Astrocyte (in vitro differentiated cells and primary cell): ENCODE data around the gene FXR2. TPM values are rescaled to one million over a fixed set of nuclear protein-coding genes. Genes with fewer than 3 reads are reported as not detected.

ENCODE experiments used
- DNase-seq: peaks from one replicate; pipeline ENCODE4 v3.0.0-alpha.2; 2010; ENCODE audit warnings: low read depth
- FAIRE-seq: peaks from 2 replicates; lab custom pipeline; 2011; peaks lifted over from hg19 to GRCh38; lab: Jason Lieb, UNC
- H2AFZ ChIP-seq: 2 replicates; pipeline ENCODE4 v1.6.0; 2012; ENCODE audit warnings: low read depth, low read length, inconsistent platforms
- H3K27ac ChIP-seq: 2 replicates; pipeline ENCODE4 v1.5.1; 2011; ENCODE audit warnings: low read depth, low read length, inconsistent platforms
- H3K27me3 ChIP-seq: 2 replicates; pipeline ENCODE4 v1.6.0; 2011; ENCODE audit warnings: low read length, inconsistent platforms; ENCODE audit not compliant: insufficient read depth
- H3K36me3 ChIP-seq: 2 replicates; pipeline ENCODE4 v1.5.1; 2011; ENCODE audit warnings: low read length, inconsistent platforms; ENCODE audit not compliant: insufficient read depth
- H3K4me1 ChIP-seq: 2 replicates; pipeline ENCODE4 v1.5.1; 2011; ENCODE audit warnings: low read length, inconsistent platforms; ENCODE audit not compliant: insufficient read depth
- H3K4me2 ChIP-seq: 2 replicates; pipeline ENCODE4 v1.6.0; 2012; ENCODE audit warnings: low read length, inconsistent platforms
- H3K4me3 ChIP-seq: 2 replicates; pipeline ENCODE4 v1.5.1; 2011; ENCODE audit warnings: low read depth, mild to moderate bottlenecking, low read length, inconsistent platforms; ENCODE audit not compliant: insufficient read depth
- H3K79me2 ChIP-seq: 2 replicates; pipeline ENCODE4 v1.6.0; 2012; ENCODE audit warnings: mild to moderate bottlenecking, low read length, inconsistent platforms; ENCODE audit not compliant: insufficient read depth
- H3K9ac ChIP-seq: 2 replicates; pipeline ENCODE4 v1.6.0; 2012; ENCODE audit warnings: mild to moderate bottlenecking, low read length, inconsistent platforms
- H3K9me3 ChIP-seq: 2 replicates; pipeline ENCODE4 v1.5.1; 2012; ENCODE audit warnings: low read depth, mild to moderate bottlenecking, low read length, inconsistent platforms; ENCODE audit not compliant: insufficient read depth
- H4K20me1 ChIP-seq: 2 replicates; pipeline ENCODE4 v1.6.0; 2012; ENCODE audit warnings: low read length, inconsistent platforms; ENCODE audit not compliant: insufficient read depth
- H3K27ac Mint-ChIP-seq: one replicate; pipeline ENCODE4 v1.8.0; 2021; ENCODE audit warnings: mild to moderate bottlenecking, mixed read lengths; ENCODE audit not compliant: unreplicated experiment
- H3K27me3 Mint-ChIP-seq: one replicate; pipeline ENCODE4 v1.8.0; 2021; ENCODE audit warnings: low read depth, mixed read lengths; ENCODE audit not compliant: unreplicated experiment
- H3K36me3 Mint-ChIP-seq: one replicate; pipeline ENCODE4 v1.8.0; 2021; ENCODE audit warnings: low read depth, mixed read lengths; ENCODE audit not compliant: unreplicated experiment
- H3K4me1 Mint-ChIP-seq: one replicate; pipeline ENCODE4 v1.8.0; 2021; ENCODE audit warnings: low read depth, mixed read lengths; ENCODE audit not compliant: unreplicated experiment
- H3K4me3 Mint-ChIP-seq: one replicate; pipeline ENCODE4 v1.8.0; 2021; ENCODE audit warnings: mild to moderate bottlenecking, moderate library complexity, mixed read lengths; ENCODE audit not compliant: unreplicated experiment
- H3K9me3 Mint-ChIP-seq: one replicate; pipeline ENCODE4 v1.8.0; 2021; ENCODE audit warnings: mild to moderate bottlenecking, mixed read lengths; ENCODE audit not compliant: unreplicated experiment
- CTCF ChIP-seq: IDR thresholded peaks from 2 replicates; pipeline ENCODE4 v1.5.1; 2011; ENCODE audit warnings: low read depth, mild to moderate bottlenecking, inconsistent platforms, low read length, moderate library complexity; ENCODE audit not compliant: insufficient read depth
- EZH2 ChIP-seq: IDR thresholded peaks from 2 replicates; pipeline ENCODE4 v1.6.1; 2012; ENCODE audit warnings: mild to moderate bottlenecking, low read length, inconsistent platforms; ENCODE audit not compliant: insufficient read depth
- total RNA-seq: library from RNA; stranded (reverse); gene quantifications from 2 replicates; pipeline ENCODE4 v1.2.1, GENCODE V29; 2021

The FXR2 gene
- total RNA-seq, 1 donor from 2014 or later: 60.2 TPM

DNA sequence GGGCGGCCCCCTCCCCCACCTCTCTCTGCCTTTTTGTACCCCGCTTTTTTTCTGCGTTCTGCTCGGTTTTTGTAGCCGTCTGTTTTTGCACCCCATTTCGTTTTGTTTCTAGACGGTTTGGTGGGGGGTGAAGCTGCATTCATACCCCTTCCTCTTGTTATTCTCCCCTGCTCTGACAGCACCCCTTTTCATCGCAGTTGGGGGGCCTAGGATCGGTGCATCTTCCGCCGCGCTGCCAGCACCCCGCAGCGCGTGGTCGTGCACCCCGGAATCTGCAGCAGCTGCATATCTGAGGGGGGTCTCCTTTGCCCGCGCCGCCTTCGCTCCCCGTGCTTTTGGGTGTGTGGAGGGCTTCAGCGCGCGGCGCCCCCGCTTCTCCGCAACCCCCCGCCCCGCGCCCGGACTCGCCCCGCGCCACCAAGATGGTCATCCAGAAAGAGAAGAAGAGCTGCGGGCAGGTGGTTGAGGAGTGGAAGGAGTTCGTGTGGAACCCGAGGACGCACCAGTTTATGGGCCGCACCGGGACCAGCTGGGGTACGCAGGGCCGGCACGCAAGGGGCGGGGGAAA is 36.5 kb upstream of the FXR2 start:
- Histone ChIP-seq H3K9ac (no peak overlapping the region), H3K4me2 (peak overlapping the region; percentile 83), H3K79me2 (no peaks in the 10 kb centered on the region), H3K27me3 (peaks cover 46% of the 10 kb centered on the region), H3K4me1 (peaks cover 8% of the 10 kb centered on the region), H3K9me3 (no peaks in the 10 kb centered on the region), H3K36me3 (no peaks in the 10 kb centered on the region), H3K27ac (no peak overlapping the region), H2AFZ (no peak overlapping the region), H3K4me3 (peak overlapping the region; percentile 33), H4K20me1 (no peaks in the 10 kb centered on the region)
- H3K27ac Mint-ChIP-seq: no peak overlapping the region
- FAIRE-seq (no peak), DNase-seq (no peak)
- H3K27me3 Mint-ChIP-seq: peaks cover 48% of the 10 kb centered on the region
- H3K4me1 Mint-ChIP-seq: peaks cover 4% of the 10 kb centered on the region
- TF ChIP-seq CTCF: no peak
- TF ChIP-seq EZH2: no peak
- peaks cover 2% of the 10 kb centered on the region for H3K36me3 Mint-ChIP-seq
- H3K9me3 Mint-ChIP-seq: peaks cover 4% of the 10 kb centered on the region
- peak overlapping the region; percentile 79 for H3K4me3 Mint-ChIP-seq

DNA sequence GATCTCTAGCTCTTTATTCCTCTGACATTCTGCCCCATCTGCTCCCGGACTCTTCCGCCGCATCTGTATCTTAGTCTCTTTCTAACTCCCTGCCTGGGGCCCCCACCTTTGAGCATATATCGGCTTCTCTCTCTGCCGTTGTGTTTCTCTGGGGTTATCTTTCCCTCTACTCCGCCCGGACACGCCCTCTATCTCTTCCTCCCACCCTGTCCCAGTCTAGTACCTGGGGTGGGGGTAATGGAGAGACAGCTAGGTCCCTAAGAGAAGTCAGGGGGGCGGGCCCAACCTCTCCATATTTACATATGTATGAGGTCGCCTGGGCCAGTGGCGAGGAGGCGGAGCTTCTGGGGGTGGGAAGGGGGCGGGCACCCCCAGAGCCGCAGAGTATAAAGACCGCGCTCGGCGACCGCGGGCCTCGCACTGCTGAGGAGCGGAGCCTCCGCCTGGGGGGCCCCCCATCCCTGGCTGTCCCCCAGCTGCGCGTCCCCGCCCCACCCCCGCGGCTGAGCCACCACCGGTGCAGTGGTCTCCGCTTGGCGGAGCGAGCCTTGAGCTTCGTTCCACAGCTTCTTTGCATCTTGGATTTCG is 35.9 kb upstream of the FXR2 start, which contains the start of gene ATP1B2:
Gene ATP1B2, plus strand, starts transcription at position 418 of the 588 bp plus-strand sequence. CDS start 593 bp downstream, outside the sequence.
- peaks cover 2% of the 10 kb centered on the region for H3K36me3 Mint-ChIP-seq
- no peaks in the 10 kb centered on the region for H4K20me1 ChIP-seq
- H3K9ac ChIP-seq: no peak within 1 kb of the TSS
- peaks cover 8% of the 10 kb centered on the region for H3K4me1 ChIP-seq
- DNase-seq (no peak), FAIRE-seq (no peak)
- no peak within 1 kb of the TSS for H3K27ac ChIP-seq
- H3K9me3 ChIP-seq: no peaks in the 10 kb centered on the region
- H3K4me1 Mint-ChIP-seq: peaks cover 4% of the 10 kb centered on the region
- no peaks in the 10 kb centered on the region for H3K79me2 ChIP-seq
- H3K4me3 ChIP-seq: peak within 1 kb of the TSS; percentile 33
- peak within 1 kb of the TSS; percentile 83 for H3K4me2 ChIP-seq
- peak within 1 kb of the TSS; percentile 79 for H3K4me3 Mint-ChIP-seq
- H3K9me3 Mint-ChIP-seq: peaks cover 4% of the 10 kb centered on the region
- peaks cover 49% of the 10 kb centered on the region for H3K27me3 Mint-ChIP-seq
- peaks cover 46% of the 10 kb centered on the region for H3K27me3 ChIP-seq
- H2AFZ ChIP-seq: peak within 1 kb of the TSS; percentile 52
- TF ChIP-seq CTCF (no peak), EZH2 (no peak)
- H3K36me3 ChIP-seq: no peaks in the 10 kb centered on the region
- H3K27ac Mint-ChIP-seq: no peak within 1 kb of the TSS

DNA sequence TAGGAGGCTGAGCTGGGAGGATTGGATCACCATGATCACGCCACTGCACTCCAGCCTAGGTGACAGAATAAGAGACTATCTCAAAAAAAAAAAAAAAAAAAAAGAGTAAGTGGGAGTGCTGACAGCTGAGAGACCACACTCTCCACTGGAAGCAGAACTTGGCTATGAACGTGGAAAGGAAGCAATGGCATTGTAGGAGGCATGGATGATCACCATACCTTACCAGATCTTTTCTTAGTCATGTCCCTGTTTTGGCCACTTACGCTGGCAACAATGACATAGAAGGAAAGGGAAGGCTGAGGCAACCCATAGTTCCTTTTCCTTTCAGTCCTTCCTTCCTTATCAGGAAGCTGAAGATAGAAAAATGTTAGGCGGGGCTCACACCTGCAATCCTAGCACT is 32.3 kb upstream of the FXR2 start:
- Mint-ChIP-seq H3K9me3 (no peaks in the 10 kb centered on the region), H3K4me1 (no peaks in the 10 kb centered on the region), H3K27ac (no peak overlapping the region), H3K4me3 (peak overlapping the region; percentile 9), H3K36me3 (no peaks in the 10 kb centered on the region), H3K27me3 (peaks cover 34% of the 10 kb centered on the region)
- no peaks in the 10 kb centered on the region for H3K79me2 ChIP-seq
- DNase-seq (no peak), FAIRE-seq (no peak)
- no peak overlapping the region for H3K4me3 ChIP-seq
- no peak overlapping the region for H3K27ac ChIP-seq
- no peaks in the 10 kb centered on the region for H3K9me3 ChIP-seq
- no peak overlapping the region for H3K4me2 ChIP-seq
- H3K27me3 ChIP-seq: peaks cover 21% of the 10 kb centered on the region
- H3K9ac ChIP-seq: no peak overlapping the region
- no peak overlapping the region for H2AFZ ChIP-seq
- no peaks in the 10 kb centered on the region for H3K36me3 ChIP-seq
- no peaks in the 10 kb centered on the region for H4K20me1 ChIP-seq
- TF ChIP-seq EZH2: no peak
- TF ChIP-seq CTCF: no peak
- H3K4me1 ChIP-seq: peaks cover 8% of the 10 kb centered on the region
